H1 (cell line): Measurements from ENCODE around the gene ZBTB25.

ENCODE experiments used
- EGR1 ChIP-seq: IDR thresholded peaks from 2 replicates; pipeline ENCODE4 v1.6.1; 2011; ENCODE audit warnings: low read depth, low read length, borderline replicate concordance
- EZH2 ChIP-seq: fragments of 200-600 bp; sonication (generic); IDR thresholded peaks from 2 replicates; pipeline ENCODE4 v1.7.1; 2012; ENCODE audit warnings: low read depth, mild to moderate bottlenecking, moderate library complexity, low read length, inconsistent platforms; ENCODE audit not compliant: severe bottlenecking
- POLR2A ChIP-seq, 2 experiments: IDR thresholded peaks; 1 replicate in 1 of 2; 2 replicates in 1 of 2; pipeline ENCODE4 v1.6.1; 2011; ENCODE audit warnings: low read depth in 2 of 2, low read length in 2 of 2, mild to moderate bottlenecking in 2 of 2; ENCODE audit errors: control extremely low read depth in 1 of 2
- TF ChIP-seq, protein P1 (sequence below), 3 experiments: IDR thresholded peaks; 1 replicate in 2 of 3; 2 replicates in 1 of 3; pipeline versions ENCODE4 v1.5.1 to v1.6.1; 2011; ENCODE audit warnings: low read length in 3 of 3, mild to moderate bottlenecking in 3 of 3, inconsistent platforms in 2 of 3, low read depth in 1 of 3, moderate library complexity in 1 of 3; ENCODE audit not compliant: insufficient read depth in 1 of 3; ENCODE audit errors: control extremely low read depth in 1 of 3
- TF ChIP-seq, protein P2 (sequence below): IDR thresholded peaks from 2 replicates; pipeline ENCODE4 v1.6.1; 2012; ENCODE audit warnings: inconsistent platforms

DNA sequence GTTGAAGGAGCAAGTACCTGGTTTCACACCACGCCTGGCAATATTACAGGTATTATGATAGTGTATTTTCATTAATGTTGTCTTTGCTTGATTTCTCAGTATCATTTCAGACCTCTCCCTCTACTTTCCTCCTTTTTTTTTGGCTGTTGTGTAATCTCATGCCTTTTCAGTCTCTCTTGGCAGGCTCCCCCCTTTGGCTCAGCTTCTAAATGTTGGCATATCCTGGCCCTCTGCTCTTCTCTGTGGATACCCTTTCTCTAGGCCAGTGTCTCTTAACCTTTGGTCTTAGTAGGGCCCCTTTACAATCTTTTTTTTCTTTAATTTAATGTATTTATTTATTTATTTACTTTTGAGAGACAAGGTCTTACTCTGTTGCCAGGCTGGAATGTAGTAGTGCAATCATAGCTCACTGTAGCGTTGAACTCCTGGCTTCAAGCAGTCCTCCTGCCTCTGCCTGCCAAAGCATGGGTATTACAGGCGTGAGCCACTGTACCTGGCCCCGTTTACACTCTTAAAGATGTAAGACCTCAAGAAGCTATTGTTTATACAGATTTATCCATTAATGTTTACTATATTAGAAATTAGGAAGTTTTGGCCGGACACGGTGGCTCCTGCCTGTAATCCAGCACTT is 102.7 kb downstream of the ZBTB25 start:
- TF ChIP-seq, protein P1, sequence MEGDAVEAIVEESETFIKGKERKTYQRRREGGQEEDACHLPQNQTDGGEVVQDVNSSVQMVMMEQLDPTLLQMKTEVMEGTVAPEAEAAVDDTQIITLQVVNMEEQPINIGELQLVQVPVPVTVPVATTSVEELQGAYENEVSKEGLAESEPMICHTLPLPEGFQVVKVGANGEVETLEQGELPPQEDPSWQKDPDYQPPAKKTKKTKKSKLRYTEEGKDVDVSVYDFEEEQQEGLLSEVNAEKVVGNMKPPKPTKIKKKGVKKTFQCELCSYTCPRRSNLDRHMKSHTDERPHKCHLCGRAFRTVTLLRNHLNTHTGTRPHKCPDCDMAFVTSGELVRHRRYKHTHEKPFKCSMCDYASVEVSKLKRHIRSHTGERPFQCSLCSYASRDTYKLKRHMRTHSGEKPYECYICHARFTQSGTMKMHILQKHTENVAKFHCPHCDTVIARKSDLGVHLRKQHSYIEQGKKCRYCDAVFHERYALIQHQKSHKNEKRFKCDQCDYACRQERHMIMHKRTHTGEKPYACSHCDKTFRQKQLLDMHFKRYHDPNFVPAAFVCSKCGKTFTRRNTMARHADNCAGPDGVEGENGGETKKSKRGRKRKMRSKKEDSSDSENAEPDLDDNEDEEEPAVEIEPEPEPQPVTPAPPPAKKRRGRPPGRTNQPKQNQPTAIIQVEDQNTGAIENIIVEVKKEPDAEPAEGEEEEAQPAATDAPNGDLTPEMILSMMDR (IDR thresholded peaks at IDR 0.05; ENCODE audit: control extremely low read depth in 1 of 3, insufficient read depth in 1 of 3, low read depth in 1 of 3, low read length in 3 of 3), result no peak
- TF ChIP-seq EGR1, result no peak
- TF ChIP-seq, protein P2, sequence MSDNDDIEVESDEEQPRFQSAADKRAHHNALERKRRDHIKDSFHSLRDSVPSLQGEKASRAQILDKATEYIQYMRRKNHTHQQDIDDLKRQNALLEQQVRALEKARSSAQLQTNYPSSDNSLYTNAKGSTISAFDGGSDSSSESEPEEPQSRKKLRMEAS, result no peak
- TF ChIP-seq EZH2, result no peak
- TF ChIP-seq POLR2A (IDR thresholded peaks at IDR 0.05; ENCODE audit: control extremely low read depth in 1 of 2, low read depth in 2 of 2, low read length in 2 of 2), result no peak
